GM12874 (cell line): ENCODE results near the gene ZNF511.

Source experiments
- CTCF ChIP-seq: IDR thresholded peaks from 2 replicates; pipeline ENCODE4 v1.5.1; 2011; ENCODE audit warnings: low read depth, mild to moderate bottlenecking, control low read depth, low read length, moderate library complexity; ENCODE audit not compliant: insufficient read depth

Gene ZNF511

DNA sequence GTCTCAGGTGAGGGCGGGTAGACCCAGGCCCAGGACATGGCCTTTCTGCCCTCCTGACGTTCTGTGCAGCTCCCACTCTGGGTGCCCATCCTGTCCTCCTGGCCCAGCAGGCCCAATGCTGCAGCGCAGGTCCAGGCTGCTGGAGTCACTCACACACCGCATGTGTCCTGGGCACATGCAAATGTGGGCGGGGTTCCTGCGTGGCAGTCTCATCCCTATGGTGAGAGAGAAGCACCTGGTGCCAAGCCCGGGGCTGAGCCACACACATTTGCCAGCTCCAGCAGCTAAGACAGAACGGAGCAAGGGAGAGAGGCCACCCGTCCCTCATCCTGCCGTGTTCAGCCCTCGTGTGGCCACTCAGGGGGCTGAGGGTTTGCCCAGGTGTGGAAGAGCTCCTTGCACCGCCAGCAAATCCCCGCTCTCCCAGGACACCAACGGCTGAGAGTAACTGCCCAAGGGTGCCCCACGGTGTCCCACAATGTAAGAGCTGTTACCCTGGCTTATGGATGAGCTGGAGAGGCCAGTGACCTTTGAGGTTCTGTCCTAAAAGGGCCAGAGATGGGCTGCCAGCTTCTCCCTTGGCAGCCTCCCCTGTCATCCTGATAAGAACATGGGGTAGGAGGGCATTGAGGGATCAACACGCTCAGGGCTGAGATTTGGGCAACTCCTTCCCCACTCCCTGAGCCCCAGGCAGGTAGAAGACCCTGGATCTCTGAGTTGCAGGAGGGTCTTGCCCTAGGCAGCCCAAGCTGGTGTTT, 44.7 kb downstream of the ZNF511 start:
- TF ChIP-seq CTCF, result no peak

GRCh38 chr10:133353988-133354605, 45.4 kb downstream of the ZNF511 start:
- TF ChIP-seq CTCF, result no peak

DNA sequence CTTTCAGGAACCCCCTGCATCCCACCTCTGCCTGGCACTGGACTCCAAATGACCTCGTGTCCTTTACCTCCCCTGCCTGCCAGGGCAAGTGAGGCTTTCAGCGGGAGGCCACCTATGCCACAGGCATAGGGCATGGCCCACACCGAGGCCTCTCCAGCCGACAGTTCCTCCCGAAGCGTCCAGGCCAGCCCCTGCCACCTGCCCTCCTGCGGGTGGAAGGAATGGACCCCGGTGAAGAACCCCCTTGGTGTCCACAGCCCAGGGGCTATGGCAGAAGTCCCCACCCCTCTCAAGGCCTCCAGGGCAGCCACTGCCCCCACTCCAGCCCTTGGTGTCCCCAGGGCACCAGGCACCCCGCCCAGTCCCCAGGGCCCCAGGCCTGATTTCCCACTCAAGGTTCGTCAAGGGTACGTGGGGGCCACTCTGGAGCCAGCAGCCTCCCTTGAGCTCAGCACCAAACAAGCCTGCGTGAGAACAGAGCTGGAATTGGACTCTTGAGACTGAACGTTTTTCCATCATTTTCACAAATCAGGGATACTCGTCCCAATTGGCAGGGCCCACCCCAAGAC, 46.0 kb downstream of the ZNF511 start:
- no peak for TF ChIP-seq CTCF

GRCh38 chr10:133355266-133355665, 46.6 kb downstream of the ZNF511 start:
- TF ChIP-seq CTCF, result no peak

DNA sequence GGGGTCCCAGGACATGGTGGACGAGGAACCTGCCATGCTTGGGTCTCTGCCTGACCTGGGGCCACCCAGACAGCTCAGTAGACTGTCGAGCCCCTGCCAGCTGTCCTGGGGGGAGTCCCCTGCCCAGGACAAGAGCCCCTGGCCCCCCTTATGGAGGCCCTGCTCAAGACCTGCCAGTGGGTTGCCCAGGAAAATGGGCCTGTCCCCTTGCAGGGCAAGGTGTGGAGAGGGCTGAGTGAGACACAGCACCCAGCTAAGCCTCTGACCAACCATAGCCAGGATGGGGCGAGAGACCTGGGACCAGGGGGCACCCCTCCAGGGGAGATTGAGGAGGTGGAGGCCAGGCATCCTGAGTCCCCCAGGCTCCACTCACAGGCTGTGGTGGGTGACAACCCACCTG, 47.3 kb downstream of the ZNF511 start:
- TF ChIP-seq CTCF, result no peak

GRCh38 chr10:133356549-133357284, 48.0 kb downstream of the ZNF511 start:
- TF ChIP-seq CTCF, result no peak
